ENCODE results near the gene CCDC186. TPM values are rescaled to one million over a fixed set of nuclear protein-coding genes. Genes with fewer than 3 reads are reported as not detected.

CCDC186 gene
- total and polyA plus RNA-seq, 2 donors from 2014 or later, result 4.7 to 34.2 TPM

DNA sequence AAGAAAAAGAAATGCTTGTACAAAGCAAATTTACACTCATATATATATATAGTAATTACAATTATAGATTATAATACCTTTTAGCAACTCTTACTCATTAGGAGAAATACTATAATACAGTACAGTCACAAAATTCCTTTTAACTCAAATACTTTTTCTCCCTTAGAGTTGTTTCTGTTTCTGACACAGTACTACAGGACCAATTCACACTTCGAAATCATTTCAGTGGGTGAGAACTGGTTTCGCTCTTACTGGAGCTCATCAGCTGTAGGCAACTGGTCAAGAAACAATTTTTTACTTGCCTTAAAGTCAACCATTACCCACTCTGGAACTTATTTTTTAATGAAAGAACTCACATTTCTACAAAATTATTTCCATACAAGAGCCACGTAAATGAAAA is 6.0 kb downstream of the CCDC186 start:
- no peak for DNase-seq
- TF ChIP-seq, protein P1, sequence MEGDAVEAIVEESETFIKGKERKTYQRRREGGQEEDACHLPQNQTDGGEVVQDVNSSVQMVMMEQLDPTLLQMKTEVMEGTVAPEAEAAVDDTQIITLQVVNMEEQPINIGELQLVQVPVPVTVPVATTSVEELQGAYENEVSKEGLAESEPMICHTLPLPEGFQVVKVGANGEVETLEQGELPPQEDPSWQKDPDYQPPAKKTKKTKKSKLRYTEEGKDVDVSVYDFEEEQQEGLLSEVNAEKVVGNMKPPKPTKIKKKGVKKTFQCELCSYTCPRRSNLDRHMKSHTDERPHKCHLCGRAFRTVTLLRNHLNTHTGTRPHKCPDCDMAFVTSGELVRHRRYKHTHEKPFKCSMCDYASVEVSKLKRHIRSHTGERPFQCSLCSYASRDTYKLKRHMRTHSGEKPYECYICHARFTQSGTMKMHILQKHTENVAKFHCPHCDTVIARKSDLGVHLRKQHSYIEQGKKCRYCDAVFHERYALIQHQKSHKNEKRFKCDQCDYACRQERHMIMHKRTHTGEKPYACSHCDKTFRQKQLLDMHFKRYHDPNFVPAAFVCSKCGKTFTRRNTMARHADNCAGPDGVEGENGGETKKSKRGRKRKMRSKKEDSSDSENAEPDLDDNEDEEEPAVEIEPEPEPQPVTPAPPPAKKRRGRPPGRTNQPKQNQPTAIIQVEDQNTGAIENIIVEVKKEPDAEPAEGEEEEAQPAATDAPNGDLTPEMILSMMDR (IDR thresholded peaks at IDR 0.05; ENCODE audit: borderline replicate concordance, extremely low read depth, insufficient read depth), result no peak
- H3K36me3 ChIP-seq (ENCODE audit: control insufficient read depth in 2 of 3, insufficient read depth in 3 of 3, low read length in 3 of 3), result no peaks in the 10 kb centered on the region
- intact Hi-C loops (cut with DNase I), result no loop called here
- H3K9ac ChIP-seq (ENCODE audit: low read length in 3 of 3), result no peak overlapping the region
- H3K27me3 ChIP-seq (ENCODE audit: control insufficient read depth, insufficient read depth, low read length), result no peaks in the 10 kb centered on the region
- H3K4me1 ChIP-seq (ENCODE audit: control insufficient read depth in 2 of 3, insufficient read depth in 2 of 3, low read depth in 1 of 3, low read length in 3 of 3), result peaks cover 0 to 24% (median 5%) of the 10 kb centered on the region in 3 donors
- no peak for FAIRE-seq
- H3K9me3 ChIP-seq (ENCODE audit: control insufficient read depth in 2 of 3, insufficient read depth in 1 of 3, low read length in 3 of 3), result peaks cover 0 to 7% (median 0%) of the 10 kb centered on the region in 3 donors
- no peak overlapping the region for H3K4me3 ChIP-seq (ENCODE audit: low read length in 3 of 3)
- no peak overlapping the region for H3K27ac ChIP-seq (ENCODE audit: low read depth in 2 of 2, low read length in 2 of 2)

DNA sequence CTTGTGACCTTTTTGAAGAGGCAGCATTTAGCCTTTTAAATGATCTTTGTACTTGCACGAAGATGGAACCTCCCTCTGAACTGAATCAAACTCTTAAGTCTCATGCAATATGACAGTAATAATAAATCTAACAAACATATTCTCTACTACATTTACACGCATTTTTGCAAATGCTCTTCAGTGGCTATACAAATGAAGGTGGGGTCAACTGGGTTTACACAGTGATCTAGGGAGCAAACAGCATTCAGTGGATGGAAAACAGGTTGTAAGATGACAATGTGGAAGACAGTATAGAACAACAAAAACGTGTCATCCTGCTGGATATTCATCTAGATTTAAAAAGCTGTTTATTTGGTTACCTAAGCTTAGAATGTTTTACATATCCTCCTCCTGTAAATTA is 7.5 kb downstream of the CCDC186 start:
- no peaks in the 10 kb centered on the region for H3K27me3 ChIP-seq (ENCODE audit: control insufficient read depth, insufficient read depth, low read length)
- H3K9ac ChIP-seq (ENCODE audit: low read length in 3 of 3), result no peak overlapping the region
- no peak overlapping the region for H3K27ac ChIP-seq (ENCODE audit: low read depth in 2 of 2, low read length in 2 of 2)
- intact Hi-C loops (cut with DNase I), result no loop called here
- no peak overlapping the region for H3K4me3 ChIP-seq (ENCODE audit: low read length in 3 of 3)
- peaks cover 0 to 26% (median 2%) of the 10 kb centered on the region in 3 donors for H3K4me1 ChIP-seq (ENCODE audit: control insufficient read depth in 2 of 3, insufficient read depth in 2 of 3, low read depth in 1 of 3, low read length in 3 of 3)
- DNase-seq (no peak), FAIRE-seq (no peak)
- TF ChIP-seq, protein P1 (IDR thresholded peaks at IDR 0.05; ENCODE audit: borderline replicate concordance, extremely low read depth, insufficient read depth), result no peak
- H3K36me3 ChIP-seq (ENCODE audit: control insufficient read depth in 2 of 3, insufficient read depth in 3 of 3, low read length in 3 of 3), result peaks cover 0 to 3% (median 0%) of the 10 kb centered on the region in 3 donors
- peaks cover 0 to 7% (median 0%) of the 10 kb centered on the region in 3 donors for H3K9me3 ChIP-seq (ENCODE audit: control insufficient read depth in 2 of 3, insufficient read depth in 1 of 3, low read length in 3 of 3)

DNA sequence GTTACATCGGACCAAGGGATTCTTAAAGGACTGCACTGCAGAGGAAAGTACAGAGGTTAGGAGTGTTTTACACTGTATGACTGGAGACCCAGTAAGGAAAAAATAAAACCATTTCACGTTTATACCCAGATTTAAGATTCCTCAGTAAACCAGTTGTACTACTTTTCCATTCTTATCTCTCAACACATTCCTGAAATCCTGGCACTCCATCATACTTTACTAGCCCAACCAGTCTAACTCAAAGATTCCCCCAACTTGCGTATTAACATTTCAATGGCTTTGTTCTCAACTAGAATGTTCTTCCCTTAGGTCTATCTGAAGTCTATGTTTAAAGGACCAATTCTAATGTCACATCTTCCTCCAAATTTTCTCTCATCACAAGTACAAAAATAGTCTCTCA is 8.0 kb downstream of the CCDC186 start:
- intact Hi-C loops (cut with DNase I), result no loop called here
- Histone ChIP-seq H3K9me3 (ENCODE audit: control insufficient read depth in 2 of 3, insufficient read depth in 1 of 3, low read length in 3 of 3) (peaks cover 0 to 7% (median 0%) of the 10 kb centered on the region in 3 donors), H3K27ac (ENCODE audit: low read depth in 2 of 2, low read length in 2 of 2) (no peak overlapping the region), H3K9ac (ENCODE audit: low read length in 3 of 3) (no peak overlapping the region), H3K36me3 (ENCODE audit: control insufficient read depth in 2 of 3, insufficient read depth in 3 of 3, low read length in 3 of 3) (peaks cover 0 to 5% (median under 1%) of the 10 kb centered on the region in 3 donors), H3K4me3 (ENCODE audit: low read length in 3 of 3) (no peak overlapping the region), H3K4me1 (ENCODE audit: control insufficient read depth in 2 of 3, insufficient read depth in 2 of 3, low read depth in 1 of 3, low read length in 3 of 3) (peaks cover 0 to 26% (median 2%) of the 10 kb centered on the region in 3 donors), H3K27me3 (ENCODE audit: control insufficient read depth, insufficient read depth, low read length) (no peaks in the 10 kb centered on the region)
- FAIRE-seq, result no peak
- TF ChIP-seq, protein P1 (IDR thresholded peaks at IDR 0.05; ENCODE audit: borderline replicate concordance, extremely low read depth, insufficient read depth), result no peak
- peak in 2 of 5 donors; percentile 25 to 30 for DNase-seq

DNA sequence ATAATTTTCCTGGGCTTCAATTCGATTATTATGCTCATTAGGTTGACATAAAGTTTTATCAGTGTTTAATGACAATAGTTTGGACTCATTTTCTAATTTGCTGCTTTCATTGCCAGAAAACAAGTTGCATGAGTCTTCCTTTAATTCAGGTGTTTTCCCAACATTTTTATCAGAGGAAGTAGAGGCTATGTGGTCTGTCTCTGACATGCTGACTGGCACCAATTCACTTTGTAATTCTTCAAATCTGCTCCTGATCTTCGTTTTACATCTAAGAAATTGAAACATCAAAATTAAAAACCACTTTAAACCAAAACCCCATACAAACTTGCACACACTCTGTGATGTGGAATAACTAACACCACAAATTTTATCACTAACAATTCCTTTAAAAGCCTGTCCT is 10.9 kb downstream of the CCDC186 start:
- Histone ChIP-seq H3K4me3 (ENCODE audit: low read length in 3 of 3) (no peak overlapping the region), H3K9ac (ENCODE audit: low read length in 3 of 3) (peak overlapping the region in 1 of 3 donors; percentile 16), H3K27me3 (ENCODE audit: control insufficient read depth, insufficient read depth, low read length) (no peaks in the 10 kb centered on the region), H3K9me3 (ENCODE audit: control insufficient read depth in 2 of 3, insufficient read depth in 1 of 3, low read length in 3 of 3) (no peaks in the 10 kb centered on the region), H3K4me1 (ENCODE audit: control insufficient read depth in 2 of 3, insufficient read depth in 2 of 3, low read depth in 1 of 3, low read length in 3 of 3) (peaks cover 0 to 22% (median 2%) of the 10 kb centered on the region in 3 donors), H3K36me3 (ENCODE audit: control insufficient read depth in 2 of 3, insufficient read depth in 3 of 3, low read length in 3 of 3) (peaks cover 0 to 5% (median 4%) of the 10 kb centered on the region in 3 donors), H3K27ac (ENCODE audit: low read depth in 2 of 2, low read length in 2 of 2) (peak overlapping the region in 1 of 2 donors; percentile 9)
- no peak for DNase-seq
- TF ChIP-seq, protein P1 (IDR thresholded peaks at IDR 0.05; ENCODE audit: borderline replicate concordance, extremely low read depth, insufficient read depth), result no peak
- FAIRE-seq, result no peak
- intact Hi-C loops (cut with DNase I), result no loop called here

Measured in kidney (tissue), 14 donors.